Activated CD8-positive, alpha-beta T cell treated with anti-CD3 and anti-CD28 coated beads for 36 hours (primary cell): Measurements from ENCODE around the gene ARHGAP42. TPM values are rescaled to one million over a fixed set of nuclear protein-coding genes. Genes with fewer than 3 reads are reported as not detected.

Source experiments
- ATAC-seq: fragments of 200-7000 bp; cut with Tn5 transposase; one replicate; pipeline ENCODE4 v1.10.0; 2021; ENCODE audit warnings: mild to moderate bottlenecking, moderate library complexity
- CTCF ChIA-PET: fragments of 350-600 bp; sonication (Branson Sonifier 250); formaldehyde crosslinking; loops from one replicate; lab custom pipeline; 2021; ENCODE audit warnings: antibody characterized with exemption; lab: Charles Lee
- POLR2A ChIA-PET: fragments of 350-600 bp; sonication (Branson Sonifier 250); formaldehyde crosslinking; loops from one replicate; lab custom pipeline; 2021; ENCODE audit warnings: antibody characterized with exemption; lab: Charles Lee
- DNase-seq: peaks from one replicate; pipeline ENCODE4 v3.0.0-alpha.2; 2020
- H3K27ac Mint-ChIP-seq: one replicate; pipeline ENCODE4 v1.8.0; 2021; ENCODE audit warnings: mild to moderate bottlenecking, mixed read lengths
- H3K27me3 Mint-ChIP-seq: one replicate; pipeline ENCODE4 v1.8.0; 2021; ENCODE audit warnings: mixed read lengths
- H3K36me3 Mint-ChIP-seq: one replicate; pipeline ENCODE4 v1.8.0; 2021; ENCODE audit warnings: low read depth, mixed read lengths
- H3K4me1 Mint-ChIP-seq: one replicate; pipeline ENCODE4 v1.8.0; 2021; ENCODE audit warnings: low read depth, mixed read lengths
- H3K4me3 Mint-ChIP-seq: one replicate; pipeline ENCODE4 v1.8.0; 2021; ENCODE audit warnings: mild to moderate bottlenecking, moderate library complexity, mixed read lengths
- H3K9me3 Mint-ChIP-seq: one replicate; pipeline ENCODE4 v1.8.0; 2021; ENCODE audit warnings: mixed read lengths
- CTCF ChIP-seq: fragments of 200-600 bp; IDR thresholded peaks from one replicate; pipeline ENCODE4 v1.8.0; 2022; ENCODE audit warnings: antibody characterized with exemption, mild to moderate bottlenecking
- intact Hi-C: fragments of 100-400 bp; cut with micrococcal nuclease; formaldehyde crosslinking; loops from one replicate; pipeline ENCODE4 v1.10.0; 2022
- total RNA-seq, 2 experiments: library from RNA; stranded (reverse); gene quantifications; one replicate each; pipeline ENCODE4 v1.2.3, GENCODE V29; 2021

ARHGAP42 gene
- total RNA-seq, 2 experiments from 2014 or later, result 0.20 to 0.41 TPM

- ChIA-PET CTCF (no interaction called here), POLR2A (no interaction called here)
- H3K4me3 Mint-ChIP-seq, result no peak overlapping the region
- intact Hi-C loops, result no loop called here
- ATAC-seq (no peak), DNase-seq (no peak)
- no peak overlapping the region for H3K27ac Mint-ChIP-seq
- H3K4me1 Mint-ChIP-seq, result no peaks in the 10 kb centered on the region
- H3K9me3 Mint-ChIP-seq, result no peaks in the 10 kb centered on the region
- no peaks in the 10 kb centered on the region for H3K27me3 Mint-ChIP-seq
- H3K36me3 Mint-ChIP-seq, result no peaks in the 10 kb centered on the region
- TF ChIP-seq CTCF, result no peak
These were observed 93.4 kb downstream of the ARHGAP42 start for GRCh38 chr11:100780470-100780869.

DNA sequence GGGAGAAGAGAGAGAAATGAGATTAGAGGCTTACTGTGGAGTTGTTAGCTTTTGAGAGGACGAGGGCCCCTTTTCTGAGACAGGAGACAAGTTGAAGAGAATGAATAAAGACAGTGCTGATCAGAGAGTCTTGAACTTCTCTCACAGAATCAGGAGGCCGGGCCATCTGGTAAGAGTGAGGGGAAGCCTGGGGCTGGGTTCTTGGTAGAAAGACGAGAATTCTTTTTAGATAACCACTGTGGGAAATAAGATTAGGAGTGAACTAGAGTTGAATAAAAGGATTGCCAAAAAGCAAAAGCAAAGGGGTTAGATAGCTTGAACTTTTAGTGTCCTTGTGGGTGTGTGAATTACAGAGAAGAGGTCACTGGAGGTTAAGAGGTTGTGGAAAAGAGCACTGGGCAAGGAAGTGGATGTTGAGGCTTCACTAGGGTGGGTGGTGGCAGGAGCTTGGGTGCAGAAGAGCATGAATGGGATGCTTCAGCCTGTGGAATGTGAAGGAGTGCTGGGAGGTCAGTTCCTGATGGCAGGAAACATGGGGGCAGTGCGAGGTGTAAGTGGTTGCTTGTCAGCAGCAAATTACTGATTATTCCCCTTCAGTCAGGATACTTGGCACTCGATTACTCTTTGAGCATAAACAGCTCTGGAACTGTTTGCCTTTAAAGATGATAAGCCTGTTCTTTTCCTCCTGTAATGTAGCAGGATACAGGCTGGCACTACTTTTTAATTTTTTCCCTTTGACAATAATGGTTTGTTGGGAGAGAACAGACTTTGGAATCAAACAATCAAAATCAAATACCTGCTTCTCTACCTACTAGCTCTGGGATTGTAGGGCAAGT lies 98.3 kb downstream of the ARHGAP42 start:
- no peak for ATAC-seq
- no peak for DNase-seq
- Mint-ChIP-seq H3K27ac (no peak overlapping the region), H3K4me1 (no peaks in the 10 kb centered on the region), H3K27me3 (peaks cover 1% of the 10 kb centered on the region), H3K36me3 (no peaks in the 10 kb centered on the region), H3K4me3 (no peak overlapping the region), H3K9me3 (no peaks in the 10 kb centered on the region)
- no peak for TF ChIP-seq CTCF
- intact Hi-C loops, result no loop called here
- ChIA-PET CTCF (interaction anchor here (1.3 kb wide), 1 partner anchor 9 kb away, joined by 3 read pairs; no protein-coding TSS in a partner anchor), POLR2A (no interaction called here)

DNA sequence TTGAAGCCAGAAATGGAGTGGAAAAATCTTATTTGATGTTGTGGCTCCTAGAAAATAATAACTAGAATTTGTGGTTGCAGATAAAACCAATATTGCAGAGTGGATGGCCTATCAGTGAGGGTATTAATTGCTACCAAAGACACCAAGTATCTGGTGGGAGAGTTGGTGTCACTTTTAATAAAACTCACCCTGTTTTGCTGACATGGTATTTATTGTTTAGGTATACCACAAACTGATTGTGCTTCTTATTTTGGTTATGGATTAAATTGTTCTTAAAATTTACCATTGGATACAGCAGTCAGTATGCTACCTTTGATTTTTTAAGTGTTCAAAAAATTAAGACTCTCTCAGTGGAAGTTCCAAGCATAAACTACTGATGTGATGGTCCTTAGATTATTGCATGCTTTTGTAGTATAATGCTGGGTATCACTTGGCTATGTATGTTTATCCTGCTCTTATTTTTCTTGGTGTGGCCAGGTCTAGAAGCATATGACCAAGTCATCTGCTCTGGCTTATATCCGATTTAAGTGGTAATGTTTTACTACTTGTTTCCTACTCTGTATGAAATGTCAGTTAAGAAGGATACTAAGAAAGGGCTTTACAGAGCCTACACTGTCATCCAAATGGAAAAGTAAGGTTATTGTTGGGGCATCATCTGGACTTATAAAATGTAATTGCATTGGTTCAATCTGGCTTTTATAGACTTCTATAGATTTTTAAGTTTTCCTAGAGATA lies 101.6 kb downstream of the ARHGAP42 start:
- no peak overlapping the region for H3K27ac Mint-ChIP-seq
- CTCF ChIA-PET, result no interaction called here
- H3K4me1 Mint-ChIP-seq, result no peaks in the 10 kb centered on the region
- intact Hi-C loops, result no loop called here
- DNase-seq (no peak), ATAC-seq (no peak)
- H3K9me3 Mint-ChIP-seq, result no peaks in the 10 kb centered on the region
- POLR2A ChIA-PET, result no interaction called here
- H3K4me3 Mint-ChIP-seq, result no peak overlapping the region
- no peak for TF ChIP-seq CTCF
- peaks cover 1% of the 10 kb centered on the region for H3K27me3 Mint-ChIP-seq
- no peaks in the 10 kb centered on the region for H3K36me3 Mint-ChIP-seq

- ChIA-PET POLR2A (no interaction called here), CTCF (no interaction called here)
- no peak for TF ChIP-seq CTCF
- ATAC-seq (no peak), DNase-seq (no peak)
- Mint-ChIP-seq H3K27me3 (peaks cover 1% of the 10 kb centered on the region), H3K4me3 (no peak overlapping the region), H3K36me3 (no peaks in the 10 kb centered on the region), H3K27ac (no peak overlapping the region), H3K9me3 (no peaks in the 10 kb centered on the region), H3K4me1 (no peaks in the 10 kb centered on the region)
- intact Hi-C loops, result no loop called here
These were observed 102.4 kb downstream of the ARHGAP42 start for GRCh38 chr11:100789500-100789899.

GRCh38 chr11:100790073-100790472 lies 103.0 kb downstream of the ARHGAP42 start:
- no peak overlapping the region for H3K4me3 Mint-ChIP-seq
- POLR2A ChIA-PET, result no interaction called here
- CTCF ChIA-PET, result no interaction called here
- DNase-seq, result no peak
- H3K4me1 Mint-ChIP-seq, result no peaks in the 10 kb centered on the region
- no peaks in the 10 kb centered on the region for H3K9me3 Mint-ChIP-seq
- ATAC-seq, result no peak
- H3K36me3 Mint-ChIP-seq, result no peaks in the 10 kb centered on the region
- intact Hi-C loops, result no loop called here
- no peak overlapping the region for H3K27ac Mint-ChIP-seq
- no peak for TF ChIP-seq CTCF
- peaks cover 1% of the 10 kb centered on the region for H3K27me3 Mint-ChIP-seq
